ENCODE results near the gene CCDC24. TPM values are rescaled to one million over a fixed set of nuclear protein-coding genes. Genes with fewer than 3 reads are reported as not detected.

The CCDC24 gene
- total RNA-seq (10 to 100 TPM; 28.8 to 31.3 TPM), polyA plus RNA-seq (ENCODE audit: insufficient read depth, low read depth, low replicate concordance) (64.9 TPM)
- long read RNA-seq, donor 1: 0 reads
- long read RNA-seq, donor 2: 0 reads

DNA sequence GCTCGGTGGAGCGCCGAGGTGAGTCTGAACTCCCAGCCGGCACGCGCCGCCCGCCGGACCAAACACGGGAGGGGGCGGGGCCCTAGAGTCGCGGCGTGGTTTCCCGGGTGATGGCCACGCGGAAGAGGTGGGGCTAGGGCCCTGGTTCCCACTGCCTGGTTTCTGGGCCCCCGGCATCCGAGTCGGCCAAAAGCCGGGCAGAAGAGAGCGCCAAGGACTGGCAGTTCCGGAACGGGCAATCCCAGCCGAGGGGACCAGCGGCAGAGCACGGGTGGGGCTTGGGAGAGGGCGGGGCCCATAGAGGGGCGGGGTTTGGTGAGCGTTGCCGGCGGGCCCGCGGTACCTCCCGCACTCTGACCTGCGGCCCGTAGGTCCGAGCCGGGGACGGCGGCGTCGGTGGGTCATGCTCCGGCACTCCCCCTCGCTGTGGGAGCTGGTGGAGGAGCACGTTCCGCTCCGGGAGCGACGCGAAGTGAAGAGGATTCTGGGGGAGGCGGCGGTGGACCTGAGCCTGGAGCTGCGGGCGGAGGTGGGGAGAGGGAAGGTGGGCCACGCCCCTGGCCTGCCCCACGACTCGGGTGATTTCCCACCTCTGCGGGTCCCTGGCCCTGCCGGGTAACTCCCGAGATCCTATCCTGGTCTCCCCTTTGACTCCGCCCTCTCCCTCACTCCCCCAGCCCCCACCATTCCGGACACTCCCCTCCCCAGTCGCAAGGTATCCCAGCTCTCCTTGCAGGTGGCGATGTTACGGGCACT lies at the start of gene CCDC24:
Gene CCDC24, plus strand, starts transcription at position 124 of the 756 bp plus-strand sequence. Its CDS starts 280 bp downstream, at position 404.
- Histone ChIP-seq H3K36me3 (ENCODE audit: low read depth, missing control alignments) (no peaks in the 10 kb centered on the region), H3K4me1 (peaks cover 13% of the 10 kb centered on the region), H3K9me3 (no peaks in the 10 kb centered on the region), H3K4me3 (peak within 1 kb of the TSS; percentile 51 to 86), H3K27ac (peak within 1 kb of the TSS; percentile 55 to 70), H3K27me3 (no peaks in the 10 kb centered on the region)
- 1% methylated on average over 34 to 66 of the region's 66 CpGs for WGBS, 2 donors
- TF ChIP-seq POLR2A (IDR thresholded peaks at IDR 0.05) (no peak), CTCF (IDR thresholded peaks at IDR 0.05) (no peak)
- intact Hi-C loops (cut with DNase I; ENCODE audit: low total_unique reads): no loop called here
- peak; percentile 94 for DNase-seq

DNA sequence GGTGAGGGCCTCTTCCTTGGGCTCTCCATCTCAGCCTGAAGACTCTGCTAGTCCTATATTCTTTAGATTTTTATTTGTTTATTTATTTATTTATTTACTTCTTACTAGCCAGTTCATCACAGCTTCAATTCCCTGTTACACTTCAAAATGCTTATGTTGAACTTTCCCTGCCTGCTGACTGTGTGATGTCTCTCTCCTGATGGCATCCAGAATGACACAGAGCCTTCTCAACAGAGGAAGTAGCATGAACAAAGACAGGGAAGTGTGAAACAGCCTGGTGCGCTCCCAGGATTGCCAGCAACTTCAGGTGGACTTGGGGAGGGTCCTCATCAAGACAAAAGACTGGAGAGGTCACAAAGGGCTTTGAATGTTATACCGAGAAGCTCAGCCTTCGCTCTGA lies 49.0 kb upstream of the CCDC24 start:
- 92 to 96% methylated on average over 3 of the region's 3 CpGs for WGBS, 2 donors
- Histone ChIP-seq H3K4me1 (peaks cover 9% of the 10 kb centered on the region), H3K27ac (no peak overlapping the region), H3K36me3 (ENCODE audit: low read depth, missing control alignments) (no peaks in the 10 kb centered on the region), H3K4me3 (no peak overlapping the region), H3K27me3 (no peaks in the 10 kb centered on the region), H3K9me3 (no peaks in the 10 kb centered on the region)
- DNase-seq: no peak
- TF ChIP-seq CTCF (IDR thresholded peaks at IDR 0.05): no peak
- intact Hi-C loops (cut with DNase I; ENCODE audit: low total_unique reads): no loop called here

- Histone ChIP-seq H3K9me3 (no peaks in the 10 kb centered on the region), H3K4me1 (peaks cover 21% of the 10 kb centered on the region), H3K27me3 (no peaks in the 10 kb centered on the region), H3K4me3 (no peak overlapping the region), H3K27ac (no peak overlapping the region), H3K36me3 (ENCODE audit: low read depth, missing control alignments) (no peaks in the 10 kb centered on the region)
- WGBS, 2 donors: 100% methylated on average over 1 of the region's 1 CpG
- TF ChIP-seq POLR2A (IDR thresholded peaks at IDR 0.05) (no peak), CTCF (IDR thresholded peaks at IDR 0.05) (no peak)
- no peak for DNase-seq
- intact Hi-C loops (cut with DNase I; ENCODE audit: low total_unique reads): no loop called here
Measured at GRCh38 chr1:43944860-43945259, 46.5 kb upstream of the CCDC24 start.

GRCh38 chr1:43945674-43946235 lies 45.6 kb upstream of the CCDC24 start:
- intact Hi-C loops (cut with DNase I; ENCODE audit: low total_unique reads): no loop called here

More at GRCh38 chr1:43945674-43946235, 45.6 kb upstream of the CCDC24 start:
- Histone ChIP-seq H3K4me3 (peak overlapping the region; percentile 68 to 86), H3K4me1 (peaks cover 21% of the 10 kb centered on the region), H3K9me3 (no peaks in the 10 kb centered on the region), H3K27me3 (no peaks in the 10 kb centered on the region), H3K36me3 (ENCODE audit: low read depth, missing control alignments) (no peaks in the 10 kb centered on the region), H3K27ac (peak overlapping the region; percentile 93)
- WGBS, 2 donors: 6 to 16% methylated on average over 3 of the region's 3 CpGs
- no peak for DNase-seq
- TF ChIP-seq POLR2A (IDR thresholded peaks at IDR 0.05) (no peak), CTCF (IDR thresholded peaks at IDR 0.05) (no peak)
